ENCODE data around the gene DRD5.

DRD5 gene

DNA sequence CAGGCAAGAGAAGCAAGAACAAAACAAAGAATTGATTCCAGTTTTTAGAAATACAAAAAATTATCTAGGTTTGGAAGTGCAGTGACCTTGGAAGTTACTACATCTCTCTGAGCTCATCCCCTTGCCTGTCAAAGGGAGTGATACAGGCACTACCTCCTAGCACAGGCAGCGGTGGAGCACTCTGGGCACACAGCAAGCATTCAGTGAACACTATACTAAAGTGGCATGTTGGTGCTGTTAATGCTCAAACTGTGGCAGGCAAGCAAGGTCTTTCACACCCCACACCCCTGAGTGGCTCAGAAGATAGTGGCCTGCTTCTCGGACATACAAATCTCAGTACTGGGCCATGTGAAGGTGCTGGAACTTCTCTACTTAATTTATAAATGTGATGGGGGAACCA, 51.2 kb downstream of the DRD5 start:
- Mint-ChIP-seq H3K27ac (no peak overlapping the region), H3K27me3 (ENCODE audit: low read depth) (peaks cover 34% of the 10 kb centered on the region), H3K4me1 (no peaks in the 10 kb centered on the region), H3K9me3 (no peaks in the 10 kb centered on the region), H3K36me3 (ENCODE audit: low read depth) (no peaks in the 10 kb centered on the region), H3K4me3 (no peak overlapping the region)
- TF ChIP-seq, protein P1, sequence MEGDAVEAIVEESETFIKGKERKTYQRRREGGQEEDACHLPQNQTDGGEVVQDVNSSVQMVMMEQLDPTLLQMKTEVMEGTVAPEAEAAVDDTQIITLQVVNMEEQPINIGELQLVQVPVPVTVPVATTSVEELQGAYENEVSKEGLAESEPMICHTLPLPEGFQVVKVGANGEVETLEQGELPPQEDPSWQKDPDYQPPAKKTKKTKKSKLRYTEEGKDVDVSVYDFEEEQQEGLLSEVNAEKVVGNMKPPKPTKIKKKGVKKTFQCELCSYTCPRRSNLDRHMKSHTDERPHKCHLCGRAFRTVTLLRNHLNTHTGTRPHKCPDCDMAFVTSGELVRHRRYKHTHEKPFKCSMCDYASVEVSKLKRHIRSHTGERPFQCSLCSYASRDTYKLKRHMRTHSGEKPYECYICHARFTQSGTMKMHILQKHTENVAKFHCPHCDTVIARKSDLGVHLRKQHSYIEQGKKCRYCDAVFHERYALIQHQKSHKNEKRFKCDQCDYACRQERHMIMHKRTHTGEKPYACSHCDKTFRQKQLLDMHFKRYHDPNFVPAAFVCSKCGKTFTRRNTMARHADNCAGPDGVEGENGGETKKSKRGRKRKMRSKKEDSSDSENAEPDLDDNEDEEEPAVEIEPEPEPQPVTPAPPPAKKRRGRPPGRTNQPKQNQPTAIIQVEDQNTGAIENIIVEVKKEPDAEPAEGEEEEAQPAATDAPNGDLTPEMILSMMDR (IDR thresholded peaks at IDR 0.05; ENCODE audit: unreplicated experiment in 3 of 3): no peak

DNA sequence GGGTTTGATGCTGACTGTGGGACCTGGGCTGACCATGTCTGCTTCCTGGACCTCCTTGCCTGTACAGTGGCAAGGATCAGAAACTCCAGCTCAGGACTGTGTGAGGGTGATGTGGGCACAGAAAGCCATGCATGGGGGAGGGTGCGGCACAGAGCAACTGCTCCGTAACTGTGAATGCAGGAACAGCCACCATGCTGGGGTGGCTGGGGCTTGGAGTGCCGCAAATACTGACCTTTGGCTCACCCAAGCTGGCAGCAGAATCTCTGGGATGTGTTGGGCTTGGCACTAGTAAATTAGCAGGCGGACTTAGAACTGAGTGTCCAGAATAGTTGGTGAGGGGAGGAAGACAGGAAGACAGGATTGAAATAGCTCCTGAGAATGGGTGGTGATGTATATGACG, 52.0 kb downstream of the DRD5 start:
- Mint-ChIP-seq H3K27ac (no peak overlapping the region), H3K9me3 (peaks cover 6% of the 10 kb centered on the region), H3K4me3 (no peak overlapping the region), H3K4me1 (no peaks in the 10 kb centered on the region), H3K36me3 (ENCODE audit: low read depth) (no peaks in the 10 kb centered on the region), H3K27me3 (ENCODE audit: low read depth) (peaks cover 33% of the 10 kb centered on the region)
- TF ChIP-seq, protein P1 (IDR thresholded peaks at IDR 0.05; ENCODE audit: unreplicated experiment in 3 of 3): no peak
